Dermis microvascular lymphatic vessel endothelial cell (primary cell): Measurements from ENCODE around the gene CCR6. TPM values are rescaled to one million over a fixed set of nuclear protein-coding genes. Genes with fewer than 3 reads are reported as not detected.
"Not testable (repeated sequence)": the region's sequence is repeated elsewhere in the genome, so short reads cannot be mapped to it uniquely, and the experiment has no call there.

Source experiments
- DNase-seq, 2 donors: peaks; one replicate each; pipeline versions ENCODE4 v3.0.0 to v3.0.0-alpha.2; 2010; ENCODE audit warnings: low read depth in 2 of 2
- total RNA-seq: library from RNA; depleted of rRNA; stranded (reverse); fragments of >200 nt; gene quantifications from 2 replicates; pipeline ENCODE4 v1.2.1, GENCODE V29; 2014

CCR6 gene
- total RNA-seq, 1 donor from 2014 or later, result not detected

- DNase-seq, result peak; percentile 1 to 24
Measured at GRCh38 chr6:167141667-167142432, 19.0 kb downstream of the CCR6 start.

- DNase-seq, result no peak
Measured at GRCh38 chr6:167142433-167142761, 19.5 kb downstream of the CCR6 start.

GRCh38 chr6:167143041-167143440, 20.1 kb downstream of the CCR6 start:
- DNase-seq, result no peak

GRCh38 chr6:167145461-167145860, 22.6 kb downstream of the CCR6 start:
- DNase-seq, result no peak

- no peak for DNase-seq
Measured at GRCh38 chr6:167146135-167146534, 23.2 kb downstream of the CCR6 start.

GRCh38 chr6:167146977-167147376, 24.1 kb downstream of the CCR6 start:
- no peak for DNase-seq

GRCh38 chr6:167148021-167148420, 25.1 kb downstream of the CCR6 start:
- DNase-seq, result no peak

- no peak for DNase-seq
Measured at GRCh38 chr6:167148997-167149396, 26.1 kb downstream of the CCR6 start.

GRCh38 chr6:167150941-167151549, 28.1 kb downstream of the CCR6 start:
- no peak for DNase-seq

GRCh38 chr6:167151648-167152047, 28.8 kb downstream of the CCR6 start:
- DNase-seq, result no peak

GRCh38 chr6:167152862-167153261, 30.0 kb downstream of the CCR6 start:
- no peak for DNase-seq

GRCh38 chr6:167153521-167153959, 30.6 kb downstream of the CCR6 start:
- peak; percentile 1 to 81 for DNase-seq

GRCh38 chr6:167154291-167154690, 31.4 kb downstream of the CCR6 start:
- no peak for DNase-seq

GRCh38 chr6:167154895-167155294, 32.0 kb downstream of the CCR6 start:
- no peak for DNase-seq

- no peak for DNase-seq
Measured at GRCh38 chr6:167157414-167157813, 34.5 kb downstream of the CCR6 start.

- no peak for DNase-seq
Measured at GRCh38 chr6:167157863-167158262, 35.0 kb downstream of the CCR6 start, which contains the start of gene GPR31. TSS of gene GPR31 (minus strand) at chr6:167157980. CDS start at chr6:167157831, 149 bp downstream.

GRCh38 chr6:167161851-167162467, 39.1 kb downstream of the CCR6 start:
- no peak for DNase-seq

- no peak for DNase-seq
Measured at GRCh38 chr6:167162591-167162990, 39.7 kb downstream of the CCR6 start.

- no peak for DNase-seq
Measured at GRCh38 chr6:167163476-167164011, 40.6 kb downstream of the CCR6 start.

GRCh38 chr6:167164261-167164660, 41.4 kb downstream of the CCR6 start:
- DNase-seq, result no peak

- no peak for DNase-seq
Measured at GRCh38 chr6:167165858-167166471, 43.1 kb downstream of the CCR6 start.

- DNase-seq, result not testable (repeated sequence)
Measured at GRCh38 chr6:167167699-167168098, 44.8 kb downstream of the CCR6 start.
